Nephron progenitor cell (in vitro differentiated cells): ENCODE data around the gene RAD21L1.

Experiments
- DNase-seq: peaks from one replicate; pipeline ENCODE4 v3.0.0; 2021
- H3K27ac Mint-ChIP-seq: 2 replicates; pipeline ENCODE4 v1.8.0; 2021; ENCODE audit warnings: mild to moderate bottlenecking, moderate library complexity, mixed read lengths
- H3K27me3 Mint-ChIP-seq: 2 replicates; pipeline ENCODE4 v1.8.0; 2021; ENCODE audit warnings: mild to moderate bottlenecking, low read depth, mixed read lengths; ENCODE audit not compliant: poor library complexity
- H3K36me3 Mint-ChIP-seq: 2 replicates; pipeline ENCODE4 v1.8.0; 2021; ENCODE audit warnings: low read depth, mixed read lengths
- H3K4me1 Mint-ChIP-seq: 2 replicates; pipeline ENCODE4 v1.8.0; 2021; ENCODE audit warnings: mixed read lengths
- H3K4me3 Mint-ChIP-seq: 2 replicates; pipeline ENCODE4 v1.8.0; 2021; ENCODE audit warnings: mild to moderate bottlenecking, moderate library complexity, mixed read lengths
- H3K9me3 Mint-ChIP-seq: 2 replicates; pipeline ENCODE4 v1.8.0; 2021; ENCODE audit warnings: mild to moderate bottlenecking, moderate library complexity, mixed read lengths
- TF ChIP-seq, protein P1 (sequence below): fragments of 200-600 bp; sonication (generic); IDR thresholded peaks from 2 replicates; pipeline ENCODE4 v1.5.0; 2021; ENCODE audit warnings: antibody characterized with exemption

Gene RAD21L1

DNA sequence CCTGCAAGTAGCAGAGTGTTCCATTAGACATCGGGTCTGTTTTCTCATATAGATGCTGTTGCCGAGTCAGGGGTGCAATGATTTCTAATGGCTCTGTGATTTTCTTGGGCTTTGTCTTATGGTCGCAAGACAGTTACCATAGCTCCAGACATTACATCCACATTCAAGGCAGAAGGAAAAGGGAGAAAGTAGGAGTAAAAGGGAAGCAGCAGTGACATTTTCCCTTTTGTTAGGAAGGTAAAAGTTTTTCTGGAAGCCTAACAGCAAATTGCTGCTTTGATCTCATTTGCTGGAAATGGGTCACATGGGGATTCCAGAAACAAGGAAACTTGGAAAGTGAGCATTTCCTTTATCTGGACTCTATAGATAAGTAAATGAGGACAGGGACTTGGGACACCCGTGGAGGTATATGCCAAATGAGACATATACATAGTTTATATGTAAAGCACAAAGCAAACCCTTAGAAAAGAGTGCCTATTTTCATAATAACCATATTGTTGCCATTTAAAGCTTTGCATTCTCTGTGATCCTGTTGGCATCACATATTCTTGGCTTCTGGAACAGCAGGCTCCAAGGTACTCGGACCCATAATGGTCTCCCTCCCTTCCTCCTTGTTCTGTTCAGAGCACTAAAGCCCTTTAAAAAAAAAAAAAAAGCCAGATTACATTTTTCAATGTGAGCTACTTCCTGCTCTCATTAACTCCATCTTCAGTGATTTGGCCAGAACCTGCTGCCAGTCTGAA lies 22.9 kb upstream of the RAD21L1 start, which contains the start of gene C20orf202:
C20orf202 (plus strand) TSS at position 693 of the 743 bp plus-strand sequence. CDS start 132 bp downstream, outside the sequence.
- Mint-ChIP-seq H3K36me3 (no peaks in the 10 kb centered on the region), H3K9me3 (no peaks in the 10 kb centered on the region), H3K27ac (no peak within 1 kb of the TSS), H3K27me3 (peaks cover 15% of the 10 kb centered on the region), H3K4me1 (no peaks in the 10 kb centered on the region), H3K4me3 (no peak within 1 kb of the TSS)
- DNase-seq, result no peak
- TF ChIP-seq, protein P1, sequence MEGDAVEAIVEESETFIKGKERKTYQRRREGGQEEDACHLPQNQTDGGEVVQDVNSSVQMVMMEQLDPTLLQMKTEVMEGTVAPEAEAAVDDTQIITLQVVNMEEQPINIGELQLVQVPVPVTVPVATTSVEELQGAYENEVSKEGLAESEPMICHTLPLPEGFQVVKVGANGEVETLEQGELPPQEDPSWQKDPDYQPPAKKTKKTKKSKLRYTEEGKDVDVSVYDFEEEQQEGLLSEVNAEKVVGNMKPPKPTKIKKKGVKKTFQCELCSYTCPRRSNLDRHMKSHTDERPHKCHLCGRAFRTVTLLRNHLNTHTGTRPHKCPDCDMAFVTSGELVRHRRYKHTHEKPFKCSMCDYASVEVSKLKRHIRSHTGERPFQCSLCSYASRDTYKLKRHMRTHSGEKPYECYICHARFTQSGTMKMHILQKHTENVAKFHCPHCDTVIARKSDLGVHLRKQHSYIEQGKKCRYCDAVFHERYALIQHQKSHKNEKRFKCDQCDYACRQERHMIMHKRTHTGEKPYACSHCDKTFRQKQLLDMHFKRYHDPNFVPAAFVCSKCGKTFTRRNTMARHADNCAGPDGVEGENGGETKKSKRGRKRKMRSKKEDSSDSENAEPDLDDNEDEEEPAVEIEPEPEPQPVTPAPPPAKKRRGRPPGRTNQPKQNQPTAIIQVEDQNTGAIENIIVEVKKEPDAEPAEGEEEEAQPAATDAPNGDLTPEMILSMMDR, result no peak

DNA sequence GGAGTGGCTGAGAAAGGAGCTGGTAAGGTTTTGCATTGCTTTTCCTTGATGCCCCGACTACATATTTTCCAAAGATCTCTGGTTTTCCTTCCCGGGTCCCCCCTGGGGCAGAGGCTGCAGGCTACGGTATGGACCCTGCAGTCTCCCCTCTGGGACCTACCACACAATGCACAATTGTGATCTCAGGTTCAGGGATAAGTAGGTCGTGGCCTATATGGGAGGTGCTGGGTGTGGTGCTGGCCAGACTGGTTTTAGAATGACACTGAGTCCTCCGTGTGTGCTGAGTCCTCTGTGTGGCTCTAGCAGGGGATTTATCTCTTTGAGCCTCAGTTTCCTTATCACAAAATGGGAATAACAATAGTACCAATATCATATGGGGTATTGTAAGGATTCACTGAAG lies 22.2 kb upstream of the RAD21L1 start:
- no peak overlapping the region for H3K4me3 Mint-ChIP-seq
- H3K9me3 Mint-ChIP-seq, result no peaks in the 10 kb centered on the region
- H3K36me3 Mint-ChIP-seq, result no peaks in the 10 kb centered on the region
- TF ChIP-seq, protein P1, result no peak
- no peak for DNase-seq
- peaks cover 21% of the 10 kb centered on the region for H3K27me3 Mint-ChIP-seq
- H3K27ac Mint-ChIP-seq, result no peak overlapping the region
- no peaks in the 10 kb centered on the region for H3K4me1 Mint-ChIP-seq

DNA sequence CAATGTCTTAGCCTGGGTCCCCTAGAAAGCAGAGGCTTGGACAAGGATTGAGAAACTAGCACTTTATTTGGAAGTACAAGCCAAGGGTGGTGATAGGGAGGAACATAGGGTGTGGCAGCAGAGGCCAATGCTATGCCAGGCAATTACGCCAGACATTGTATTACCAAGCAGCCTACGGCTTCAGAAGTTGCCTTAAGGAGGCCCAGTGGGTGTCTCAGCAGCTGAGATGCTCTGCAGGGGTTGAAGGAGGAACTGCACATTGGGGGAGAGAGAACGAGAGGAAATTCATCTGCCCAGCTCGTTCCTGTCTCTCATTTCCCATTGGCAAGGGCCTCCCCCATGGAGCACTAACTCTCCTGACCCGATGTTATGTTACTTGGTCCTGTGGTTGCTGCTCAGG lies 21.7 kb upstream of the RAD21L1 start:
- H3K9me3 Mint-ChIP-seq, result no peaks in the 10 kb centered on the region
- DNase-seq, result no peak
- no peaks in the 10 kb centered on the region for H3K4me1 Mint-ChIP-seq
- H3K36me3 Mint-ChIP-seq, result no peaks in the 10 kb centered on the region
- TF ChIP-seq, protein P1, result no peak
- peaks cover 24% of the 10 kb centered on the region for H3K27me3 Mint-ChIP-seq
- no peak overlapping the region for H3K27ac Mint-ChIP-seq
- no peak overlapping the region for H3K4me3 Mint-ChIP-seq

DNA sequence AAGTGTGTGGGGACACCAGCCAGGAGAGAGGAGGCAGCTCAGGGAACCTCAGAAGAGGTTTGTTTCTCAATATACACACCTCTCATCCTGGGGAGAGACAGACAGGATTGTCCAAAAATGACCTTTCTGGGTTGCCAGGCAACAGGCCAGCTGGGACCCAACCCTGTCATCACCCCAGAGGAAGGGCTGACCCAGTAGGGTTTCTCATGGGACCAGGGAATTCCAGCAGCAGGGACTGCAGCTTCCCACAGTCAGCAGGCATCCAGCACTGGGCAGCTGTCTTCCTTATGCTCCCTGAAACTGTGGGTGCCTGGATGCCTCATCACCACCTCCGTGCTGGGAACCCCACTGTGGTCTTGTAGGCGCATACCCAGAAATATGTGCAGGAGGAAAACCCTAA lies 21.3 kb upstream of the RAD21L1 start:
- no peaks in the 10 kb centered on the region for H3K4me1 Mint-ChIP-seq
- no peak for DNase-seq
- no peak overlapping the region for H3K4me3 Mint-ChIP-seq
- H3K9me3 Mint-ChIP-seq, result no peaks in the 10 kb centered on the region
- H3K27me3 Mint-ChIP-seq, result peaks cover 28% of the 10 kb centered on the region
- no peaks in the 10 kb centered on the region for H3K36me3 Mint-ChIP-seq
- TF ChIP-seq, protein P1, result no peak
- H3K27ac Mint-ChIP-seq, result no peak overlapping the region

DNA sequence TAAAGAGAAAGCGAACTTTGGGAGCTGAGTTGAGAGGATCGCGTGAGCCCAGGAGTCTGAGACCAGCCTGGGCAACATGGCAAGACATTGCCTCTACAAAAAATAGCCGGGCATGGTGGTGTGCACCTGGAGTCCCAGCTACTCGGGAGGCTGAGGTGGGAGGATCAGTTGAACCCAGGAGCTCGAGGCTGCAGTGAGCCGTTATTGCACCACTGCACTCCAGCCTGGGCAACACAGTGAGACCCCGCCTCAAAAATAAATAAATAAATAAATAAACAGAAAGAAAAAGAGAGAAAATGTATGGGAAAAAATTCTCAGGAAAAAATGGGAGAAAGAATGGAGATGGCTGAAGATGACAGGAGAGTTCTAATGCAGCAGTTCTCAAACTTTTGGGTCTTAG lies 20.0 kb upstream of the RAD21L1 start:
- Mint-ChIP-seq H3K27me3 (peaks cover 36% of the 10 kb centered on the region), H3K27ac (no peak overlapping the region), H3K4me3 (no peak overlapping the region), H3K9me3 (no peaks in the 10 kb centered on the region), H3K4me1 (no peaks in the 10 kb centered on the region), H3K36me3 (no peaks in the 10 kb centered on the region)
- TF ChIP-seq, protein P1, result no peak
- no peak for DNase-seq
